ENCODE data around the gene KIAA1328.

DNA sequence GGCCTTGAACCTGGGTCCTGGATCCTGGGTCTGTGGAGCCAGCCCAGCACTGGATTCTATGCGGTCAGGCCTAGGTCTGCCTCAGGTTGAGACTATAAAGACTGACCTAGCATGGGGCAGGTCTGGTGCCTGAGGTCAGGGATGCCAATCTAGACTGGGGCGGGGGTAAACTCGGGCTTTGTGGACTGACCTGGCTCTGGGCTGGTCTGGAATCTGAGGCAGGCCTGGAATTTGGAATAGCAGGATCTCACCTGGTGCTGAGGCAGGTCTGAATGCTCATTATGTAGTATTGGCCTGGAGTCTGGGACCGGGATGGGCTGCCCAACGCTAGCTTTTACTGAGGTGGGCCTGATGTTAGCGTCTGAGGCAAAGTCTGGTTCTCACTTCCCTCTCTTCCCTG lies 256.0 kb downstream of the KIAA1328 start:
- TF ChIP-seq, protein P1, sequence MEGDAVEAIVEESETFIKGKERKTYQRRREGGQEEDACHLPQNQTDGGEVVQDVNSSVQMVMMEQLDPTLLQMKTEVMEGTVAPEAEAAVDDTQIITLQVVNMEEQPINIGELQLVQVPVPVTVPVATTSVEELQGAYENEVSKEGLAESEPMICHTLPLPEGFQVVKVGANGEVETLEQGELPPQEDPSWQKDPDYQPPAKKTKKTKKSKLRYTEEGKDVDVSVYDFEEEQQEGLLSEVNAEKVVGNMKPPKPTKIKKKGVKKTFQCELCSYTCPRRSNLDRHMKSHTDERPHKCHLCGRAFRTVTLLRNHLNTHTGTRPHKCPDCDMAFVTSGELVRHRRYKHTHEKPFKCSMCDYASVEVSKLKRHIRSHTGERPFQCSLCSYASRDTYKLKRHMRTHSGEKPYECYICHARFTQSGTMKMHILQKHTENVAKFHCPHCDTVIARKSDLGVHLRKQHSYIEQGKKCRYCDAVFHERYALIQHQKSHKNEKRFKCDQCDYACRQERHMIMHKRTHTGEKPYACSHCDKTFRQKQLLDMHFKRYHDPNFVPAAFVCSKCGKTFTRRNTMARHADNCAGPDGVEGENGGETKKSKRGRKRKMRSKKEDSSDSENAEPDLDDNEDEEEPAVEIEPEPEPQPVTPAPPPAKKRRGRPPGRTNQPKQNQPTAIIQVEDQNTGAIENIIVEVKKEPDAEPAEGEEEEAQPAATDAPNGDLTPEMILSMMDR (IDR thresholded peaks at IDR 0.05): no peak
- no peak for TF ChIP-seq POLR2A (IDR thresholded peaks at IDR 0.05)

Measured in upper lobe of left lung (tissue), 4 donors.